Hepatocyte (in vitro differentiated cells): Measurements from ENCODE around the gene ALDH4A1. TPM values are rescaled to one million over a fixed set of nuclear protein-coding genes. Genes with fewer than 3 reads are reported as not detected.

ENCODE experiments used
- DNase-seq: peaks from one replicate; pipeline ENCODE4 v3.0.0-alpha.2; 2016; ENCODE audit warnings: low spot score
- H2AFZ ChIP-seq: fragments of 200-600 bp; sonication (generic); 2 replicates; pipeline ENCODE4 v1.6.0; 2016; ENCODE audit warnings: antibody characterized with exemption, mild to moderate bottlenecking
- H3K27ac ChIP-seq: fragments of 200-600 bp; sonication (generic); 2 replicates; pipeline ENCODE4 v1.5.1; 2016; ENCODE audit warnings: mild to moderate bottlenecking
- H3K27me3 ChIP-seq: fragments of 200-600 bp; sonication (generic); 2 replicates; pipeline ENCODE4 v1.6.1; 2016
- H3K36me3 ChIP-seq: fragments of 200-600 bp; sonication (generic); replicated peaks from 2 replicates; pipeline ENCODE4 v1.5.1; 2016; ENCODE audit warnings: low read depth; ENCODE audit not compliant: insufficient read depth
- H3K4me1 ChIP-seq: fragments of 200-600 bp; sonication (generic); 2 replicates; pipeline ENCODE4 v1.5.1; 2016; ENCODE audit warnings: mild to moderate bottlenecking, moderate library complexity; ENCODE audit not compliant: insufficient read depth
- H3K4me2 ChIP-seq: fragments of 200-600 bp; sonication (generic); 2 replicates; pipeline ENCODE4 v1.6.0; 2016
- H3K4me3 ChIP-seq: fragments of 200-600 bp; sonication (generic); 2 replicates; pipeline ENCODE4 v1.5.1; 2016; ENCODE audit warnings: mild to moderate bottlenecking
- H3K79me2 ChIP-seq: fragments of 200-600 bp; sonication (generic); 2 replicates; pipeline ENCODE4 v1.6.0; 2017; ENCODE audit warnings: mild to moderate bottlenecking
- H3K9me2 ChIP-seq: fragments of 200-600 bp; sonication (generic); replicated peaks from 2 replicates; pipeline ENCODE4 v1.6.0; 2017; ENCODE audit warnings: mild to moderate bottlenecking; ENCODE audit not compliant: insufficient read depth
- H3K9me3 ChIP-seq: fragments of 200-600 bp; sonication (generic); 2 replicates; pipeline ENCODE4 v1.5.1; 2016; ENCODE audit warnings: low read depth, mild to moderate bottlenecking
- H4K20me1 ChIP-seq: fragments of 200-600 bp; sonication (generic); 2 replicates; pipeline ENCODE4 v1.6.0; 2016; ENCODE audit warnings: mild to moderate bottlenecking; ENCODE audit not compliant: insufficient read depth, poor library complexity, severe bottlenecking
- EZH2 ChIP-seq: fragments of 200-600 bp; sonication (generic); IDR thresholded peaks from 2 replicates; pipeline ENCODE4 v1.6.1; 2016; ENCODE audit warnings: antibody characterized with exemption, mild to moderate bottlenecking, borderline replicate concordance
- EZH2phosphoT487 ChIP-seq: fragments of 200-600 bp; sonication (generic); IDR thresholded peaks from one replicate; pipeline ENCODE4 v1.6.1; 2018; ENCODE audit warnings: antibody characterized with exemption, mild to moderate bottlenecking, low read depth, moderate library complexity; ENCODE audit not compliant: unreplicated experiment, severe bottlenecking
- WGBS: methylation state at CpG from one replicate; pipeline ENCODE4 v1.1.6; 2016; ENCODE audit warnings: low lambda C conversion rate; ENCODE audit errors: missing lambda C conversion rate; 5-methylcytosine and 5-hydroxymethylcytosine counted together
- polyA plus RNA-seq: library from polyadenylated mRNA; unstranded; fragments of >200 nt; fragmentation: Nextera tagmentation; extraction: Ambion mirVana; gene quantifications from 2 replicates; pipeline ENCODE4 v1.2.1, GENCODE V29; 2016
- total RNA-seq: library from RNA; depleted of rRNA; stranded (reverse); fragments of >200 nt; gene quantifications from 2 replicates; pipeline ENCODE4 v1.2.3, GENCODE V29; 2014
- TF ChIP-seq, protein P1 (sequence below): fragments of 200-600 bp; sonication (generic); IDR thresholded peaks from 2 replicates; pipeline ENCODE4 v1.5.1; 2016; ENCODE audit warnings: antibody characterized with exemption, mild to moderate bottlenecking; ENCODE audit not compliant: poor library complexity

ALDH4A1 gene
- total and polyA plus RNA-seq, 2 experiments from 2014 or later: 41.4 to 49.1 TPM

DNA sequence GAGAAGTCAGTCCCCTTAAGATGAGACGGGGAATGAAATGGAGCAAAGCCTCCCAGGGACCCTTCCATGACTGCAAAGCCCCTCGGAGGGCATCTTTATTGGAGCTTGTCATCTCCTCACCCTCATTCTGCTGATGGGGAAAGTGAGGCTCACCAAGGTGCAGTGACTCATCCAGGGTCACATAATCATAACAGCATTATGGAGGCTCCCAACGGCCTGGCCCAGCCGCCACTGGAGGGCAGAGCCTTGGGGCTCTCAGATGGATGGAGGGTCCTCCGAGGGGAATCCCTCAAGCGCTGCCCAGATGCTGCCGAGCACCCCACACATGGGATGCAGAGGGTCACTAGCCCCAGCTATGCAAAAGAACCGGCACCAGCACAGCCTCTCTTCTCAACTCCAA, 35.2 kb upstream of the ALDH4A1 start:
- Histone ChIP-seq H3K4me3 (no peak overlapping the region), H3K36me3 (no peaks in the 10 kb centered on the region), H3K9me3 (no peaks in the 10 kb centered on the region), H2AFZ (no peak overlapping the region), H3K9me2 (no peaks in the 10 kb centered on the region), H3K27ac (peak overlapping the region; percentile 28), H3K4me1 (peaks cover 6% of the 10 kb centered on the region), H3K4me2 (no peak overlapping the region), H4K20me1 (no peaks in the 10 kb centered on the region), H3K27me3 (no peaks in the 10 kb centered on the region), H3K79me2 (peaks cover 10% of the 10 kb centered on the region)
- TF ChIP-seq EZH2 (no peak), EZH2phosphoT487 (no peak)
- TF ChIP-seq, protein P1, sequence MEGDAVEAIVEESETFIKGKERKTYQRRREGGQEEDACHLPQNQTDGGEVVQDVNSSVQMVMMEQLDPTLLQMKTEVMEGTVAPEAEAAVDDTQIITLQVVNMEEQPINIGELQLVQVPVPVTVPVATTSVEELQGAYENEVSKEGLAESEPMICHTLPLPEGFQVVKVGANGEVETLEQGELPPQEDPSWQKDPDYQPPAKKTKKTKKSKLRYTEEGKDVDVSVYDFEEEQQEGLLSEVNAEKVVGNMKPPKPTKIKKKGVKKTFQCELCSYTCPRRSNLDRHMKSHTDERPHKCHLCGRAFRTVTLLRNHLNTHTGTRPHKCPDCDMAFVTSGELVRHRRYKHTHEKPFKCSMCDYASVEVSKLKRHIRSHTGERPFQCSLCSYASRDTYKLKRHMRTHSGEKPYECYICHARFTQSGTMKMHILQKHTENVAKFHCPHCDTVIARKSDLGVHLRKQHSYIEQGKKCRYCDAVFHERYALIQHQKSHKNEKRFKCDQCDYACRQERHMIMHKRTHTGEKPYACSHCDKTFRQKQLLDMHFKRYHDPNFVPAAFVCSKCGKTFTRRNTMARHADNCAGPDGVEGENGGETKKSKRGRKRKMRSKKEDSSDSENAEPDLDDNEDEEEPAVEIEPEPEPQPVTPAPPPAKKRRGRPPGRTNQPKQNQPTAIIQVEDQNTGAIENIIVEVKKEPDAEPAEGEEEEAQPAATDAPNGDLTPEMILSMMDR: no peak
- 82% methylated on average over 8 of the region's 8 CpGs for WGBS
- no peak for DNase-seq

DNA sequence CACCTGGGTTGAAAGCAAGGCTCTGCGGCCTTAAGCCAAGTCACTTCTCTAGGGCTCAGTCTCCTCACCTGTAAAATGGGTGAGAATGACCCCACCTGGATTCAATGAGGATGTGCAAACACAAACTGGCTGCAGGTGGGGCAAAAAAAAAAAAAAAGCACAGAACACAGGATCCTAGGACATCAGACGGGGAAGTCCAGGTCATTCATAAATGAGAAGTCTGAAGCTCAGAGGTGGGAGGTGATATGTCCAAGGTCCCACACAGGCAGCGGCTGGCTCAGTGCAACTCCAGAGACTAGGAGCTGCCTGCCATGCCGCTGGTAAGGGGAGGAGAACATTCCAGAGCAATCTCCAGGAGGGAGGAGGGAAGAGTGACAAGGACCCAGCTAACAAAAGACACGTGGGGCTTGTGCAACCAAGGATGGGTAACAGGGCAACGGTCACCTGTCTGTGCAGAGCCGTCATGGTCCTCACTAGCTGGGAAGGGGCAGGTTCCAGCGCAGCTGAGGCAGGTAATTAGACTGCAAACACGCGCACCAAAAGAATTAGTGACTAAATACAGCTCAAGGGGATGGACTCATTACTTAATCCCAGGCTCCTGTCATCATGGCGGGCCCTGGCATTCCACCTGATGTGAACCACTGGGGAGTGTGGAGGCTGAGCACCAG, 34.6 kb upstream of the ALDH4A1 start:
- 54% methylated on average over 11 of the region's 11 CpGs for WGBS
- Histone ChIP-seq H3K79me2 (peaks cover 7% of the 10 kb centered on the region), H3K4me1 (peaks cover 2% of the 10 kb centered on the region), H4K20me1 (no peaks in the 10 kb centered on the region), H2AFZ (no peak overlapping the region), H3K4me3 (no peak overlapping the region), H3K9me3 (no peaks in the 10 kb centered on the region), H3K27me3 (no peaks in the 10 kb centered on the region), H3K36me3 (no peaks in the 10 kb centered on the region), H3K9me2 (no peaks in the 10 kb centered on the region), H3K27ac (peak overlapping the region; percentile 28), H3K4me2 (no peak overlapping the region)
- peak; percentile 65 for DNase-seq
- TF ChIP-seq, protein P1: no peak
- no peak for TF ChIP-seq EZH2phosphoT487
- no peak for TF ChIP-seq EZH2

DNA sequence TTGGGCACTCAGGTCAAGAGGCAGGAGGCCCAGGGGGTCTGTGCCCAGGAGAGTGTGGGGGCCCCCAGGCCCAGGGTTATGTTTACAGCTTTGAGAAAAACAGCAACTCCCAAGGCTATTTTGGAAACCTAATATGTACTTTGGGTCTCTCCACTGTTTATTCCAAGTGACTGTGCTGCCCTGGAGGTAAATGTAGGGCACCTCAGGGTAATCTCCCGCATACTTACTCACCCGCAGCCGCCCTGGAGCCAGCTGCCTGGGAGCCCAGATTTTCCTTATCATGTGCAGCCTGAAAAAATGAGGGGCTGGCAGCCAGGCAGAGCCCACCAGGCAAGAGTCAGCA, 34.1 kb upstream of the ALDH4A1 start:
- no peaks in the 10 kb centered on the region for H3K4me1 ChIP-seq
- H3K27ac ChIP-seq: no peak overlapping the region
- 80% methylated on average over 3 of the region's 3 CpGs for WGBS
- no peaks in the 10 kb centered on the region for H3K9me2 ChIP-seq
- H3K4me2 ChIP-seq: no peak overlapping the region
- no peak overlapping the region for H3K4me3 ChIP-seq
- H3K9me3 ChIP-seq: no peaks in the 10 kb centered on the region
- H3K27me3 ChIP-seq: no peaks in the 10 kb centered on the region
- TF ChIP-seq EZH2 (no peak), EZH2phosphoT487 (no peak)
- TF ChIP-seq, protein P1: no peak
- H3K79me2 ChIP-seq: peaks cover 8% of the 10 kb centered on the region
- no peaks in the 10 kb centered on the region for H4K20me1 ChIP-seq
- no peaks in the 10 kb centered on the region for H3K36me3 ChIP-seq
- H2AFZ ChIP-seq: no peak overlapping the region
- no peak for DNase-seq
